ENCODE results near the gene ARMC5.
"Not testable (repeated sequence)": the region's sequence is repeated elsewhere in the genome, so short reads cannot be mapped to it uniquely, and the experiment has no call there.

The ARMC5 gene

GRCh38 chr16:31483081-31483480, 23.8 kb downstream of the ARMC5 start, which contains the start of gene SLC5A2:
TSS of gene SLC5A2 (plus strand) at chr16:31483123. CDS start at chr16:31483137, 14 bp downstream.
- no peak within 1 kb of the TSS for H3K4me3 ChIP-seq (ENCODE audit: low read length)
- no peak for DNase-seq (ENCODE audit: low read depth)
- TF ChIP-seq CTCF (conservative IDR thresholded peaks at IDR 0.05; ENCODE audit: low read length): no peak

- not testable (repeated sequence) for DNase-seq (ENCODE audit: low read depth); H3K4me3 ChIP-seq (ENCODE audit: low read length)
Observed at GRCh38 chr16:31484048-31484447, 24.7 kb downstream of the ARMC5 start.

GRCh38 chr16:31484491-31485171, 25.3 kb downstream of the ARMC5 start:
- H3K4me3 ChIP-seq (ENCODE audit: low read length): no peak overlapping the region
- TF ChIP-seq CTCF (conservative IDR thresholded peaks at IDR 0.05; ENCODE audit: low read length): no peak
- no peak for DNase-seq (ENCODE audit: low read depth)

- TF ChIP-seq CTCF (conservative IDR thresholded peaks at IDR 0.05; ENCODE audit: low read length): no peak
- DNase-seq (ENCODE audit: low read depth): no peak
- H3K4me3 ChIP-seq (ENCODE audit: low read length): no peak overlapping the region
Observed at GRCh38 chr16:31485571-31485970, 26.3 kb downstream of the ARMC5 start.

- DNase-seq (ENCODE audit: low read depth): no peak
- no peak overlapping the region for H3K4me3 ChIP-seq (ENCODE audit: low read length)
- TF ChIP-seq CTCF (conservative IDR thresholded peaks at IDR 0.05; ENCODE audit: low read length): no peak
Observed at GRCh38 chr16:31486045-31486444, 26.7 kb downstream of the ARMC5 start.

- DNase-seq (ENCODE audit: low read depth): no peak
- TF ChIP-seq CTCF (conservative IDR thresholded peaks at IDR 0.05; ENCODE audit: low read length): no peak
- H3K4me3 ChIP-seq (ENCODE audit: low read length): peak overlapping the region; percentile 60
Observed at GRCh38 chr16:31487071-31487719, 27.9 kb downstream of the ARMC5 start.

GRCh38 chr16:31487720-31488467, 28.6 kb downstream of the ARMC5 start:
- peak overlapping the region; percentile 60 for H3K4me3 ChIP-seq (ENCODE audit: low read length)
- DNase-seq (ENCODE audit: low read depth): no peak
- no peak for TF ChIP-seq CTCF (conservative IDR thresholded peaks at IDR 0.05; ENCODE audit: low read length)
